GM19043 (cell line): ENCODE data around the gene LRGUK.
"Not testable (repeated sequence)": the region's sequence is repeated elsewhere in the genome, so short reads cannot be mapped to it uniquely, and the experiment has no call there.

ENCODE experiments used
- ATAC-seq: cut with Tn5 transposase; IDR thresholded peaks from one replicate; pipeline ENCODE4 v1.9.1; 2021; ENCODE audit warnings: low read depth; ENCODE audit not compliant: unreplicated experiment

Gene LRGUK, protein sequence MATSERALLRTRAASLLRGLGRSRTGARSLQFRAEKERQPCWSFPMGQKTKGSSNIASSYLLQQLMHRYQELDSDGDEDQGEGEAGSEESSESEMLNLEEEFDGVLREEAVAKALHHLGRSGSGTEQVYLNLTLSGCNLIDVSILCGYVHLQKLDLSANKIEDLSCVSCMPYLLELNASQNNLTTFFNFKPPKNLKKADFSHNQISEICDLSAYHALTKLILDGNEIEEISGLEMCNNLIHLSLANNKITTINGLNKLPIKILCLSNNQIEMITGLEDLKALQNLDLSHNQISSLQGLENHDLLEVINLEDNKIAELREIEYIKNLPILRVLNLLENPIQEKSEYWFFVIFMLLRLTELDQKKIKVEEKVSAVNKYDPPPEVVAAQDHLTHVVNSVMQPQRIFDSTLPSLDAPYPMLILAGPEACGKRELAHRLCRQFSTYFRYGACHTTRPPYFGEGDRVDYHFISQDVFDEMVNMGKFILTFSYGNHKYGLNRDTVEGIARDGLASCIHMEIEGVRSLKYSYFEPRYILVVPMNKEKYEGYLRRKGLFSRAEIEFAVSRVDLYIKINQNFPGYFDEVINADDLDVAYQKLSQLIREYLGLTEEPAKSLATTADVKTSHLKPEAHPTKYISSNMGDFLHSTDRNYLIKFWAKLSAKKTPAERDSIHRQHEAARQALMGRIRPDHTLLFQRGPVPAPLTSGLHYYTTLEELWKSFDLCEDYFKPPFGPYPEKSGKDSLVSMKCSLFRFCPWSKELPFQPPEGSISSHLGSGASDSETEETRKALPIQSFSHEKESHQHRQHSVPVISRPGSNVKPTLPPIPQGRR

DNA sequence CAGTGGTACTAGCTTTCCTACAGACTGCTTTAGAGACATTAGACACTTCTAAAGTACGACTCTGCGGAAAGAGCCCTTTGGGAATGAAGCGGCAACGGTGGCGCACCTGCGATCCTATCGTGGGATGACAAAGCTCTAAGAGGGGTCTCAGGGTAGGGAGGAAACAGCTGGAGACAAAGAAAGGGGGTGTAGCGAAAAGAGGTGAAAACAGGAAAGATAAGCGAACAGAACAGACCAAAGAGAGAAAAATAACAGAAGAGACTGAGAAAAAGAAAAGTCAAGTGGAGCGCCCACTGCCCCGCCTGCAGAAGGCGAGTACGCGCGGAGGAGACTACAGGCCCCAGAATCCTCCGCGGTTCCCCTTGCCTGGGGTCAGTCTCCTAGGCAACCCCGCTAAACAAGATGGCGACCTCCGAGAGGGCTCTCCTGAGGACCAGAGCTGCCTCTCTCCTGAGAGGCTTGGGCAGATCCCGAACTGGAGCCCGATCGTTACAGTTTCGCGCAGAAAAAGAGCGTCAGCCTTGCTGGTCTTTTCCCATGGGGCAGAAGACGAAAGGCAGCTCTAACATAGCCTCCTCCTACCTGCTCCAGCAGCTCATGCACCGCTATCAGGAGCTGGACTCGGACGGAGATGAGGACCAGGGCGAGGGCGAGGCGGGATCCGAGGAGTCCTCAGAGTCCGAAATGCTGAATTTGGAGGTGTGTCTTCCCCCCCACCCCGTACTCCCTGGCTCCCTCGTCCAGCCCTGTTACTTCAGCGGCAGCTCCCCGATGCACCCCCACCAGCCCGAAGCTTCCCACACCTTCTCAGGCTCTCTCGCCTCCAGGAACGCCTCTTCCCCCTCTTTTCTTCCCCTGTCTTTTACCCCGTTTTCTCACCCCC is at the start of gene LRGUK:
Gene LRGUK, plus strand, starts transcription at position 375 of the 883 bp plus-strand sequence. Its CDS starts 28 bp downstream, at position 403.
- peak; percentile 100 for ATAC-seq

DNA sequence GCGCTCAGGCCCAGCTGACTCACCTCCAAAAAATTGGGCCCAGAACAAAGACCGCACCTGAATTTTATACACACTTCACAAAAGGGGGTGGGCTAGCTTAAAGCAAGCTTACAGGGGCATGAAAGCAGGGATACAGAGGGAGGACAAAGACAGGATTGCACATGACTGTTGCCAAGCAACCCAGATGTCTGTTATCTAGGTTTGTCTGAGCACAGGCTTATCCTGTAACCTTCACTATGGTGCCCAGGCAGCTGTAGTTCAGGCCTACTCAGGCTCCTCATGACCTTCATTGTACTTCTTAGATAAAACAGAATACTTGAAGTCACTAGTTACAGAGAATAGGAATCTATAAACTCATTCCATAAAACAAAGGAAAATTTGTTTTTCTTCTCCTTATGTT is 49.6 kb upstream of the LRGUK start:
- ATAC-seq = not testable (repeated sequence)

DNA sequence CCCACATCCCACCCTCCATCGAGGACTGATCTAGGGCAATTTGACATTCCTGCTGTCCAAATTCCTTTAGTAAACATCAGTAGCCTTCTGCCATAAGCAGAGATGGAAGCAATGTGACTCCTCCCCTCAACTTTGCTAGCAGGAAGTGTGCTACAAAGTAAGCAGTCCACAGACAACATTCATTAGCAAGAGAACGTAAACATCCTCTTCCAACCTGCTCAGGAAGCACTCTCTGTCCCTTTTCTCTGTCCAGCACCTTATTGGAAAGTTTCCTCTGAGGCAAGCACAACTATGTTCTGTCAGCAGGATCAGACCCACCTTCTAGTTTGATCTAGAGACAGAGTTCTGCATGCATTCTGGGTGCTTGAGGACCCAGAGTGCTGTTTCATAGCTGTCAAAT is 48.1 kb upstream of the LRGUK start:
- no peak for ATAC-seq

DNA sequence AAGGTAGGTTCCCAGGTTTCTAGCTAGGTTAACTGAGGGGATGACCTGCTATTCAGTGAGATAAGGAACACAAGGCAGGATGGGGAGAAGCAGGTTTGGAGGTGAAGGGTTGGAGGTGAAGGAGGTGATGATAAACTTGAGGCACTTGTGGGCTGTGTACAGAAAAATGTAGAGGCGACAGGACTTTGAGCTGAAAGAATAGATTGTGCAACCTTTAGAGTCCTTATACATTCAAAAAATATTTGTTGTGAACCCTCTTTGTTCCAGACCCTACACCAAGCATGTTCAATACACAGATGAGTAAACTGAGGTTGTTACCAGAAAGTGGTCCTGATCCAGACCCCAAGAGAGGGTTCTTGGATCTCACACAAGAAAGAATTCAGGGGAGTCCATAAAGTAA is 45.4 kb upstream of the LRGUK start:
- ATAC-seq = no peak

DNA sequence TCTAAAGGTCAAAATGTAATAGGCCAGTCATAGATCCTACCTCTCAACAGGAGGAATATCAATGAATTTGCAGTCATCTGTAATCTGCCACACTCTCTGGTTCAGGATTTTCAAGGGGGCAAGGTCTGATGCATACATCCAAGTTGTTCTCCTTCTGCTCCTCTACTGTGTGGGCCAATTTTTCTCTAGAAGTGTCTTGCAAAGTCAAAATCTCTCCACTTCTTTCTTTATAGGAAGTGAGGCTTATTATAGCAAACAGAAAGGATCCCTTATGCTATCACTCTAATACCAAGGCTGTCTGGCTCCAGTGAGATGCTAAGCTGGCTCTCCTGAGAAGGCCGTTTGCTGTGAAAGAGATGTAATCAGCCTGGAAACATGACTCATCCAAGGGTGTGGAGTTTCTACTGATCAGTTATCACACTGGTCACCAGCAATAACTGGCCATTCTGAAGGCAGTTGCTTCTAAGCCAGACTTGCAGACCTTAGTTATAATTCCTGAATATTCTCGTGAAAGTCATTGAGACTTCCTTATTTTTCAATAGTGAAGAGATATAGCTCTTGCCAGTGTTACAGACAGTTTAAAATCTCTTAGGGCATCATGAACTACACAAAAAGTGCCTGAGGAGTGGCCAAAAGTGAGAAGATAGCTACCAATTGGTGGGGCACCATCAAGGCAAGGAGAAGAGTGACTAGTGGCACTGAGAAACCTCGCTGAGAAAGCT is 43.2 kb upstream of the LRGUK start:
- ATAC-seq = no peak

DNA sequence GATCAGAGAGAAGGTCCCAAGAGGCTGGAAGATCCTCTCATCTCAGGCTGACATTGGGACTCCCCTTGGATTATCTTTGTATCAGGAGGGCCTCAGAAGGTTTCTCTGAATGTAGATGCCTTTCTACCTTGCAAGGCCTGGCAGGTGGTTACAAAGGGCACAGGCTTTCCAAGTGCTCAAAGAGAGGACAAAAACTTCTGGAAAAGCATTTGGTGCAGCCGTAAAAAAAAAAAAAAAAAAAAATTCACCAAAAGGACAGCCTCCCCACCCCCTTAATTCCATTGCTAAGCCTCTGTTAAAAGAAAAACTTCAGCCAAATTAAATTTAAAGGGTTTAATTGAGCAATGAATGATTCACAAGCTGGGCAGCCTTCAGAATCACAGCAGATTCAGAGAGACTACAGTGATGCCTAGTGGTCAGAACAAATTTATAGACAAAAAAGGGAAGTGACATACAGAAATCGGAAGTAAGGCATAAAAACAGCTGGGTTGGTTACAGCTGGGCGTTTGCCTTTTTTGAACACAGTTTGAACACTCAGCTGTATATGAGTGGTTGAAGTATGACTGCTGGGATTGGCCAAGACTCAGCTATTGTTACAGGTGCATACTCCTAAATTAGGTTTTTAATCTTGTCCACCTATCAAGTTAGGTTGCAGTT is 42.5 kb upstream of the LRGUK start:
- ATAC-seq = peak; percentile 67

DNA sequence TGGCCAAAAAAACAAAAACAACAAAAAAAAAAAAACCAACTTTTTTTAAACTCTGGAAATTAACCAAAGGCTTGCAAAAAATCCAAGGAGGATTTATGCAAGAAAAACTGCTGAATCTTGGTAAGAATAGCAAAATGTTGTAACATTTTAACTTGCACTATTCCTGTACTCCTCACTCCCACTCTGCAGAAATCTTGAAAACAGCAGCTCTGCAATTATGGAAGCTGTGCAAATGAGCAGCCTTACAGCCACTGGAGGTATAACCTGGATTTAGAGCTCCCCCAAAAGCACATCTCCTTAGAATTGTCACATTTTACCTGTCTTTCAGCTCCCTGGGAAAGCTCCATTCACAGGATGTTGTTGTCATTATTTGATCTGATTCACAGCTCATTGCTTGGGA is 41.8 kb upstream of the LRGUK start:
- ATAC-seq = no peak

DNA sequence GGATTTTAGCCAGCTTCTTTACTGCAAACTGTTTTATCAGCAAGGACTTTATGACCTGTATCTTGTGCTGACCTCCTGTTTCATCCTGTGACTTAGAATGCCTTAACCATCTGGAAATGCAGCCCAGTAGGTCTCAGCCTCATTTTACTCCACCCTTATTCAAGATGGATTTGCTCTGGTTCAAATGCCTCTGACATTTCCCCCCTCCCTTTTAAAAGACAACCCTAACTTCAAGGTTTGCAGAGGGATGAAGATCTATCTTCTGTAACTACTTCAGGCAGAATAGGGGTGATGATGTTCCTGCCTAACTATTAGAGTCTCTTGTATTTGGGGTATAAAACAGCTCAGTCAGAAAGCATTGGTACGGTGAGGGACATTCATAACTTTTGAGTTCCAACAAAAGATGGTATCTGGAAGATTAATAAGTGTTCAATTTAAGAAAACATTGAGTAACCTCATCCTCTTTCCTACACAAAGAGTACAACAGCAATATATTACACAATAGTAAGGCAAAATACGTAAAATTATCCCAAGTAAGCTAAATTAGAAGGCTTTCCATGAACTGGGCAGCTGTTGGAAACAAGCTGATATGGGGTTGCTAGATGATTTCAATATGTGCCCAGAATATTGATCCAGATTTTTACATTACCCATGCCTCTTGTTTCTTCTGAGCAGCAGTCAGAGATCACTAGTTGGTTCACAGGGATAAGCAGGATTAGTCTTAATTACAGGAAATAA is 40.0 kb upstream of the LRGUK start:
- ATAC-seq = no peak

DNA sequence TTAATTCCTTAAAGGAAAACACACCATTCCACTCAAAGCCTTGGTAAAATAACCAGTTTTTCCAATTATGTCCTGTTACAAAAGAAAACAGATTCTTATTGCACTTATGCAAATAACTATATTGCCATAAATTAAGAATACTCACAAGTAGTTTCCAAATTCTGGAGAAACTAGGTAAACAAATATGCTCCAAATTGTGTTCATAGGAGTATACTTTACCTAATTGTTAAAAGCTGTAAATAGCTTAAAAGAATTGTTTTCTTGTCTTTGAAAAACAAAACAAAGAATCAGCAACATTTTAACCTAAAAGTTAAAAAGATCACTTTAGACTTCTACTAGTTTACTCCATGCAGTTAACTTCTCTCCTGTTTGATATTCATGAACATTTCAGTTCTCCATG is 38.9 kb upstream of the LRGUK start:
- no peak for ATAC-seq

DNA sequence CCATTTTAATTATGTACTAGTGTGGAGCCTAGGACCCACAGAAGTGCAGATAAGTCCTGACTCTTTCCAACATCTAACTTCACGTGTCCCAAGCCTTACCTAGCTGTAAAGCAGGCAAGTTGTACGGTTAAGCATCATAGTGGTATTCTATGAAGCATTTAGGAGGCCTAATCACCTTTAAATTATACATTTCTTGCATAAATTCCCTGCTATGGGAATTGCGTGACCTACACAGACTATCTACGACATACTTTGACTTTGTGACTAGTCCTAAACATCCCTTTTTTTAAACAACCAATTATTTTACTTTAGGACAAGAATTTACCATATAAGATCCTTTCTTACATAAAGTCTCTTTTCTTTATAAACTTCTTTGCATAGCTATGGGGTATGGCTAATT is 37.7 kb upstream of the LRGUK start:
- no peak for ATAC-seq

DNA sequence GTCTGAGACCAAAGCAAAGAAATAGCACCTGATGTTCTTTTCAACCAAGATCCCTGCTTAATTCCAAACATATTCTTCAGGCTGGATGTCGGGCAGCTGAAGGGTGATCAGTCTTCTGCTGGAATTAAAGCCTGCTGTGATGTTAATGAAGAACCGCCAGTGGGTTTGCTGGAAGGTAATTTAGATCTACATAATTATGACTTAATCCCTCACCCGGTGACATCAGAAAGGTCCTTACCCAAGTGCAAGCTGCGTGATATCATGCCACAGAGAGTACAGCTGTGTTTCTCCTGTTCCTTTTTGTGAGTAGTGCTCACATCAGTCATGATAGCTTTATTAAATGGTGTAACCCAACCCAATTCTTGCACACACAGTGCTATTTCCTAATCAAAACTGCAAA is 29.1 kb upstream of the LRGUK start:
- ATAC-seq = no peak

DNA sequence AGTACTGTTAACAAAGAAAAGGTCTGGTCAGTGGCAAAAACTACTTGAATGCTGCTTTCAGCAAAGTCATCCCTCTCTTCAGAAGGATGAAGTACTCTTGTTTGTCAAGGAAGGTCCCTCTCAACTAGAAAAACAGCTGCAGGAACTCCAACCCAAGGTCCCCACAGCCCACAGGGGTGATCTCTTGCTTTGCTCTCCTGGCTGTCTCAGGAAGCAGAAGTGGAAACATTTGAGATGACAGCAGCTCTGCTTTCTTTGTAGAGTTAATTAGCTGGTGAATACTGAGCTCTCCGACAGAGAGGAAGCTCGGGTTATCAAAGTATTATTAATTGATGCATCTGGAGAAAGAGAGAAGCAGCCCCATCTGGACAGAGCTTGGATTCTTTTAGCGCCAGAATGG is 25.4 kb upstream of the LRGUK start:
- ATAC-seq = no peak

DNA sequence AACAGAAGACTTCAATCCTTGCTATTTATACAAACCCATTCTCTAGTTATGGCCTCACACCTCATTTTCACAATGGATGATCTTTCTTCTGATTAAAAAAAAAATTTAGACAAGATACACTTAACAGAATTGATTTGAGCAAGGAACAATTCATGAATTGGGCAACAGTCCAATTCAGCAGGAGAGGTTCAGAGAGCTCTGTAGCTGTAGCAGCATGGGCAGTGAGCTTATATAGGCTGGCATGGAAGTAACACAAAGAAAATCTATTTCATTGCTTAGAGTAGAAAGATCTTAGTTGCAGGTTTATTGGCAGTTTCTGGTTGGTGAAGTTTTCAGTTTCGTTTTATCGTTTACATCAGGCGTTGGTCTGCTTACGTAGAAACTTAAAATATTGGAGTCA is 23.0 kb upstream of the LRGUK start:
- no peak for ATAC-seq

DNA sequence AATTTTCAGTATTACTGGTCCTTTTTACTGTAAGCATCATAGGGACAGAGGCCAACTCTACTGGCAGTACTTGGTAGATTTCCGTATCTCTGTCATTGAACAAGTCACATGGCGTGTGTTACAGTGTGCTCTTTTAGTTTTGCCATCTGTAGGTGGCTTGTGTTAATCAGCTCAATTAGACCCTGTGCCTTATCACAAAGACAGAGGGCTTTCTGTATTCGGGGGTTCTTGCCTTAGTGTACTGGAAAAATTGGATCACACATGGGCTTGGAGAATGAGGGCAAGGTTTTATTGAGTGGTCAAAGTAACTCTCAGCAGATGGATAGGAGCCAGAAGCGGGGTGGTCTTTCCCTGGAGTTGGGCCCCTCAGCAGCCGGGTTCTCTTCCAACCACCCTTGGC is 21.3 kb upstream of the LRGUK start:
- ATAC-seq = no peak

DNA sequence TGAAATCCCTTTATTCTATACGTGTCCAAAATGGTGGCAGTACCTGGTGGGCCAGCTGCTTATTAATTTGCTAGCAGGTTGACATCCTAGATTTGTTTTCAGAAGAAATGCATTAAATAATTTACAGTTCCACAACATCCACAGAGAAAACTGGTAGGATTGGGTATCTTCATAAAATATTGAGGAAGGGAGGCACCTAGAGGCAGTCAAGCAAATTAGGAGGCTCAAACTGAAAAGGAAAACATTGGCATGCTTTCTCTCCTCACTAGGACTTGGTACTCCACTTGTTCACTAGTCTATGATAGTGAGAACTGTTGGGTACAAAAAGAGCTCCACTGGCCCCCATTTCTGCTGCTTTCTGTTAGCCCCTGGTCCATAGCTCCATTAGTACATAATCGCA is 18.3 kb upstream of the LRGUK start:
- no peak for ATAC-seq

DNA sequence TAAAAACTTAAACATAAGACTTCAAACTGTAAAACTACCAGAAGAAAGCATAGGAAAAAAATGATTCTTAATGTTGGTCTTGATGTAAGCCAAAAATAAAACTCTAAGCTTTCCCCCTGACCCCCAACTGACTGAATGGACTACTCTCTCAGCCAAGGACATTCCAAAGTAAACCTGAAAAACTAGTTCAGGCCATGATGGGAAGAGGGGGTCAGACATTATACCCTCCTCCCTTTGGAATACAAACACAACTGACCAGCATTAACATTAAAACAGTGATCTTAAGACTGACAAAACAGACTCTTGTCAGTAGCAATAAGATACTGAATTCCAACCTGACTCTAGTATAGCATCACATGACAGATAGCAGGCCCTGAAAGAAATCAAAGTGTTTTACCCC is 13.5 kb upstream of the LRGUK start:
- no peak for ATAC-seq

DNA sequence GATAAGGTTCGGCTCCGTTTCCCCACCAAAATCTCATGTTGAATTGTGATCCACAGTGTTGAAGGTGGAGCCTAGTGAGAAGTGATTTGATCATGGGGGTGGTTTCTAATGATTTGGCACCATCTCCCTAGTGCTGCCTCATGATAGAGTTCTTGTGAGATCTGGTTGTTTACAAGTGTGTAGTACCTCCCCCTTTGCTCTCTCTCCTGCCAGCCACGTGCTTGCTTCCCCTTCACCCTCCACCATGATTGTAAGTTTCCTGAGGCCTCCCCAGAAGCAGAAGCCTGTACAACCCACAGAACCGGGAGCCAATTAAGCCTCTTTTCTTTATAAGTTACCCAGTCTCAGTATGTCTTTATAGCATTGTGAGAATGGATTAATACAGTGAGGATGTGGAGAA is 12.1 kb upstream of the LRGUK start:
- ATAC-seq = no peak

DNA sequence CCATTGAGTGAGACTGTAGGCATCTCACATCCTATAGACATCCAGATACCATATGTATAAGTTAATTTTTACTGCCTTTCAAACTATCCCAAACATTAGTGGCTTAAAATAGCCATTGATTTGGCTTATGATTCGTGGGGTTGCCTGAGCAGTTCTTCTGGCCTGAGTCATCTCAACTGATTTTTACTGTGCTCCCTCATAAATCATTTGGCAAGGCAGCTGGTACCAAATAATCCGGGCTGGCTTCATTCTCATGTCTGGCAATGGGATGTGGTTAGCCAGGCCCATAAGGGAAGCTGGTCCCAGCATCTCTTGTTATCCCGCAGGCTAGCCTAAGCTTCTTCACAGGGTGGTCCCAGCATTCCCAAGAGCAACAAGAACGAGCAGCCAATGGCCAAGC is 6.7 kb upstream of the LRGUK start:
- ATAC-seq = no peak

DNA sequence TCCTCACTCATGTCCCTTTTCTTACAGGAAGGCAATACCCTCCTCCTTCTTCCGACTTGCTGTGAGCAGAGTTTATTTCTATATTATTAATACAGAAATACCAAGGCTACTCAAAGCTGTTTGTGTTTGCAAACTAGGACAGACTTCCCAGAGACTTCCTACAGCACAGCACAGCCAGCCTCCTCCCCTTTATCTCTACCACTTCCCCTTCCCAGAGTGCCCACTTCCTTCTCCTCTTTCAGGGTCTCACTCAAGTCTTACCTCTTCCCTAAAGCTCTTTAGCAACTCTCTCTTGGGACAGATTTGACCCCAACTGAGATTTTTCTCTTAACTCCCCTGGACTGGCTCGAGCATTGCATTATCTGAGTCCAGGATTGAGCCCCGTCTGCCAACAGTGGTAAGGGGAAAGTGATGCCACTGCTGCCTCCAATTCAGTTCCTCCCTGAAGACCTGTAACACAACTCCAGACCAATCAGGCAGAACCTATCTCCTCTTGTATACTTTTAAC is 5.5 kb upstream of the LRGUK start:
- ATAC-seq = no peak
